TTC549 (cell line): Measurements from ENCODE around the gene POLR3A.

ENCODE experiments used
- FAIRE-seq: peaks from 2 replicates; lab custom pipeline; 2012; peaks lifted over from hg19 to GRCh38; lab: Jason Lieb, UNC

POLR3A gene

GRCh38 chr10:77977016-77977415 lies 52.3 kb downstream of the POLR3A start:
- no peak for FAIRE-seq

DNA sequence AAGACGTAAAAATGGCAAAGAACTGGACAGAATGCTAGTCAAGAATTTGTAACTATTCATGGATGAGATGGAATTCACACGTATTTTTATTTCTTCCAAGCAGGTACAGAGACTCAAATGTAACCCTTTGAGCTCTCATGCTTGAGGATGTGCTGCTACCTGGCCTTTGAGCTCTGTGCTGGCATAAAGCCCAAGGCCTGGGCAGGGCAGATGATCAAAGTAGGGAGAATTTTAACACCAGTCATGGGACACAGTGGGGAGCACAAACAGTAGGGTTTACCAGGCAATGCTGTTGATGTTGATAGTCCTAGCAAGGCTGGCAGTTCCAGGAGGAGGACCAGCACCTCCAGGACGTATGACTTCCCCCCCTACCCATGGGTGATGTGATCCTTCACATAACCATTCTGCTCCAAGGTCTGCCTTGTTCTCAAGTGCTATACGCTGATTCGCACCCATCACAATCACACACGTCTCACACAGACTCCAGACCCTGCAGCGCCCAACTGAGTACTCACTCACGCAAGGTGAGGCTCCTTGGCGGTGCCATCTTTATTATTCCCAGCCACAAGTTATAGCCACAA lies 54.1 kb downstream of the POLR3A start:
- FAIRE-seq = no peak

- no peak for FAIRE-seq
Measured at GRCh38 chr10:77974396-77975074, 54.8 kb downstream of the POLR3A start.

- FAIRE-seq = no peak
Measured at GRCh38 chr10:77973276-77973675, 56.0 kb downstream of the POLR3A start.

- no peak for FAIRE-seq
Measured at GRCh38 chr10:77972148-77972547, 57.2 kb downstream of the POLR3A start.

DNA sequence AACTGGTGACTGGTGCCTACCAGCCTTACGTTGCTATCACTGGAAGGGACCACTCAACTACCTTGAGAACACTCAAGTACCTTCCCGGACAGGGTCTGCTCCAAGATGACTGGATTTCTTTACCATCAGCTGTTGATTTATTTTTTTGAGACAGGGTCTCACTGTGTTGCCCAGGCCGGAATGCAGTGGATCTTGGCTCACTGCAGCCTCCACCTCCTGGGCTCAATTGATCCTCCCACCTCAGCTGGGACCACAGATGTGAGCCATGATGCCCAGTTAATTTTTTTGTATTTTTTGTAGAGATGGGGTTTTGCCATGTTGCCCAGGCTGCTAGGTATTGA lies 57.5 kb downstream of the POLR3A start:
- FAIRE-seq = no peak

- no peak for FAIRE-seq
Measured at GRCh38 chr10:77970869-77971803, 58.2 kb downstream of the POLR3A start.

DNA sequence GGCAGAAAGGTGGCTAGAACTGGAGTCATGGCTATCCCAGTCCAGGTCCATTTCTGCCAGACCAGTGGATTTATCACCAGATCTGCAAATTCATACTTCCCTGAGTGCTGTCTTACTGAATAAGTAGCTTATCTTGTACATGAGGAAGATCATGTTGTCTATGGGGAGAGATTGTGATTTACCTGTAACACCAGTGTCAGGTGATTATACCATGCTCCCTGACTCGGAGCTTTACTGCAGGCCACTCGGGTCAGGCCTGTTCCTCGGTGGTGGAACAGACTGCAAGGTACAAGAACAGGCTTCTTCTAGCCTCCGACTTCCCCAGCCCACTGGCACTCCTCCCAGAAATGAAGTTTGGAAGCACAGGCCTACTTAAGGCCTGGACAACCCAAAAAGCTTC lies 60.2 kb downstream of the POLR3A start:
- no peak for FAIRE-seq

GRCh38 chr10:77967611-77968022 lies 61.7 kb downstream of the POLR3A start:
- FAIRE-seq = no peak

DNA sequence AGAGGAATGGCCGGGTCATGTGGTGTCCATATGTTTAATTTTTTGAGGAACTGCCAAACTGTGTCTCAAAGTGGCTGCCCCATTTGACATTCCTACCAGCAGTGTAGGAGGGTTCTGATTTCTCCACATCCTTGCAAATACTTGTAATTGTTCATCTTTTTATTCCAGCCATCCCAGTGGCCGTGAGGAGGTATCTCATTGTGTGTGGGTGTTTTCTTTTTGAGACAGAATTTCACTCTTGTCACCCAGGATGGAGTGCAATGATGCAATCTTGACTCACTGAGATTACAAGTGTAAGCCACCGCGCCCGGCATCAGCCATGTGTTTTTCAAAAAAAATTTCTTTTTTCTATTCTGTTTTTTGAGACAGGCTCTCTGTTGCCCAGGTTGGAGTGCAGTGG lies 64.0 kb downstream of the POLR3A start:
- FAIRE-seq = no peak

GRCh38 chr10:77964811-77965210 lies 64.5 kb downstream of the POLR3A start:
- no peak for FAIRE-seq

GRCh38 chr10:77963901-77964300 lies 65.4 kb downstream of the POLR3A start:
- FAIRE-seq = no peak

DNA sequence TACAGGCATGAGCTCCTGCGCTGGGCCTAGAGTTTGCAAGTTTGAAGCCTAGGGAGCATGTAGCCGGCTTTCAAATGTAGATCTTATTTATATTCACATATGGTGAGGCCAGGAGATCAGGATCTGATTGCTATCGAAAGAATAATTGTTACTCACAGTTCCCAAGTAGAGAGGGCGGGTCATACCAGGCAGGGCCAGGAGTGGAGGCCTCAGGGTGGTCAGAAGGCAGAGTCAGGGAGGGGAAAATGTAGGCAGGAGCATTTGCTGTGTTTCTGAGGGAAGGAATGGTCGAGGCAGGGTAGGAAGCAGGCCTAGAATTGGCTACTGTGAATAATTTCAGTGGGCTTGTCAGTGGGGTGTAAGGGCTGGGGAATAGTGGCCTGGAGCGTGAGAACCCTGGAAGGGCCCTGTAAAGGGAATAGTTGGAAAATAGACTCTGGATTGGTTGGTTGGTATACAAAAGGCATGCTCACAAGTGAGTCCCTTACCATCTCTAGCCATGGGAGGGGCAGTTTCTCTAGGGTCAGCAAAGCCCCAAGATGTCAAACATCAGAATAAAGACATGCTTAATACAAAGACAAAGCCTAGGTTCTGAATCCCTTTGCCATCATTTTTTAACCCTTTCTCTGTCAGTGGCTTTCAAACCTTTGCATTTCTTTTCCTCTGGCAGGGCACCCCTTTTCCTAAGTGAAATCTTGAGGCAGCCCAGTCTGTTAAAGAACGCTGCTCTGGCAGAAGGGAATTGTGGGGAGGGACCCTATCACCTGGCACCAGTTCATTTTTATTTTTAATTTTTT lies 66.8 kb downstream of the POLR3A start:
- FAIRE-seq = no peak

DNA sequence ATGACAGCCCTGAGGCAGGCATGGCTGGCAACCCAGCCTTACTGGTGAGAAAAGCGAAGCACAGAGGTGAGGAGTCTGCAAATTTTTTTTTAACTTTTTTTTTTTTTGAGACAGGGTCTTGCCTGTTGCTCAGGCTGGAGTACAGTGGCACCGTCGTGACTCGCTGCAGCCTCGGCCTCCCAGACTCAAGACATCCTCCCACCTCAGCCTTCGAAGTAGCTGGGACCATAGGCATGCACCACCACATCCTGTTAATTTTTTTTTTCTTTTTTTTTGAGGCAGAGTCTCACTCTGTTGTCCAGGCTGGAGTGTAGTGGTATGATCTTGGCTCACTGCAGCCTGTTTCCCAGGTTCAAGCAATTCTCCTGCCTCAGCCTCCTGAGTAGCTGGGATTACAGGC lies 67.6 kb downstream of the POLR3A start:
- FAIRE-seq = no peak

- no peak for FAIRE-seq
Measured at GRCh38 chr10:77960829-77961329, 68.4 kb downstream of the POLR3A start.

DNA sequence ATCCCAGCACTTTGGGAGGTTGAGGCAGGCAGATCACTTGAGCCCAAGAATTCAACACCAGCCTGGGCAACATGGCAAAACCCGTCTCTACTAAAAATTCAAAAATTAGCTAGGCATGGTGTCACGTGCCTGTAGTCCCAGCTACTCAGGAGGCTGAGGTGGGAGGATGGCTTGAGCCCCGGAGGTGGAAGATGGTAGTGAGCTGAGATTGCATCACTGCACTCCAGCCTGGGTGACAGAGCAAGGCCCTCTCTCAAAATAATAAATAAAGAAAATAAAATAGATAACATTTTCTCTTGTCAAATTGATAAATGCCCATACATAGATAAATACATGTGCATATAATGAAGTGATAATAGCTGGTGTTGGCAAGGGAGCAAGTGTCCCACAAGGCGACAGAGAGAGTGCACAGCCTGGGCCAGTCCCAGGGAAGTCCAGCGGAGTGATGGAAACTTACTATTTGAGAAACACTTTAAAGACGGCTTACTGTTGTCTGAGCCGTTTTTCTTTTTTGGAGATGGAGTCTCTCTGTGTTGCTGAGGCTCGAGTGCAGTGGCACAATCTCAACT lies 69.3 kb downstream of the POLR3A start:
- FAIRE-seq = no peak

GRCh38 chr10:77959384-77959783 lies 69.9 kb downstream of the POLR3A start:
- FAIRE-seq = no peak

- FAIRE-seq = no peak
Measured at GRCh38 chr10:77955136-77955535, 74.2 kb downstream of the POLR3A start.

DNA sequence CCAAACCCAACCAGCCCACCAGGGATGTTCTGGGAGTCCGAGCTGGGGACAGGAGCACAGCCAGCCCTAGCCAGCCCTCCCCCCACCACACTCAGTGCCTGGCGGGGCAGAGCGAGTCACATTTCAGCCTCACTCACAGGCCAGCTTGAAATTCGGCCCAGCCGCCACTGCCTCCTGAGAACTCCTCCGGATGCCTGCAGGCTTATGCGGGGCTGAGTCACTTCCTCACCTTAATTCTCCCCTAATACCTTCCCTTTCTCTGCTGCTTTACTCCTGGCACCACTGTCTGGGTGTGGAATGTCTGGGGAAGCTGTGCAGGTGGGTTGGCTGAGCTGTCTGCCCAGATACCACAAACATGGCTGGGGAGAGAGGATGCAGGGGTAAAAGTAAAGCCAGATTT lies 80.1 kb downstream of the POLR3A start:
- no peak for FAIRE-seq

DNA sequence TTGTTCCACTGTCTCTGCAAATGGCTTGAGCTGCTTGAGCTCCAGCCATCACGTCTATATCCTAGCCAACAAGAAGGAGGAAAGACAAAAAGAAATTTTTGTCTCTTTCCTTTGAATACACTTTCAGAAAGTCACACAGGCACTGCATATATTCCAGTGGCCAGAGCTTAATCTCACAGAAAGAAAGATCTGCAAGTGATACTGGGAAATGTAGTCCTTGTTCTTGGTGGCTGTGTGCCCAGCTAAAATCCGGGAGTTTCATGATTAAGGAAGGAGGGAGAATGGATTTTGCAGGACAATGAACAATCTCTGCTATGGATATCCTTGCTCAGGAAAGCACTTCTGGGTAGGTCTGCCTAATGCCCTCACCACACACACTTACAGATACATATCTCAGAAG lies 83.2 kb downstream of the POLR3A start:
- no peak for FAIRE-seq

- no peak for FAIRE-seq
Measured at GRCh38 chr10:77944519-77944918, 84.8 kb downstream of the POLR3A start.
